ENCODE measurements around the gene HMGCS2.

The HMGCS2 gene

DNA sequence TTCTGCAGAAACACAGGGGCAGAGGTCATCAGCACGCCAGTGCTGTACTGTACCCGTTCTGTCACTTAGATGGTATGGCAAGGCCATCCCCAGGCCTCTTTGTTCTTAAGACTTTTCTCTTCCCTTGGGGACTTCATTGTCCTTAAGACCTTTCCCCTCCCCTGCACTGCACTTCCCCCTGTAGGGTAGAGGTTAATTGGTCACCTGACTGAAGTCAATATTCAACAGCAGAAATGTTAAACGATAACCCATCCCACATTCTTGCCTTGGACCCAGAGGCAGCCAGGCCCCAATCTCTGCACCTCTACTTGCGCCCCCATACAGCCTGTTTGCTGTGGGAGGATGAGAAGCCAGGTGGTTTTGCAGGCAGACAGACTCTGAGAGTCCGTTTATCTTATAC, 46.8 kb downstream of the HMGCS2 start:
- Histone ChIP-seq H2AFZ (ENCODE audit: low read depth, low read length, severe bottlenecking) (no peak overlapping the region), H3K4me3 (ENCODE audit: insufficient read depth, low read length, poor library complexity, severe bottlenecking) (no peak overlapping the region), H3F3A (ENCODE audit: insufficient read depth) (no peaks in the 10 kb centered on the region), H3K27me3 (ENCODE audit: low read length) (no peaks in the 10 kb centered on the region), H3K9me2 (replicated peaks; ENCODE audit: insufficient read depth, low read length) (no peaks in the 10 kb centered on the region), H4K20me1 (ENCODE audit: low read depth, low read length) (peaks cover 18% of the 10 kb centered on the region; the same call in 1 of the 2 replicates), H3K27ac (ENCODE audit: low read depth, low read length) (no peak overlapping the region), H3K4me2 (ENCODE audit: low read depth, low read length, poor library complexity, severe bottlenecking) (no peak overlapping the region), H3K9ac (ENCODE audit: low read length) (no peak overlapping the region), H3K9me3 (ENCODE audit: insufficient read depth, low read length) (no peaks in the 10 kb centered on the region), H3K36me3 (ENCODE audit: low read length) (peaks cover 1% of the 10 kb centered on the region; the same call in 1 of the 2 replicates), H3K79me2 (ENCODE audit: insufficient read depth, low read length) (peaks cover 45% of the 10 kb centered on the region)
- no peak for TF ChIP-seq EZH2phosphoT487 (conservative IDR thresholded peaks at IDR 0.05; ENCODE audit: low read length)
- TF ChIP-seq, protein P1, sequence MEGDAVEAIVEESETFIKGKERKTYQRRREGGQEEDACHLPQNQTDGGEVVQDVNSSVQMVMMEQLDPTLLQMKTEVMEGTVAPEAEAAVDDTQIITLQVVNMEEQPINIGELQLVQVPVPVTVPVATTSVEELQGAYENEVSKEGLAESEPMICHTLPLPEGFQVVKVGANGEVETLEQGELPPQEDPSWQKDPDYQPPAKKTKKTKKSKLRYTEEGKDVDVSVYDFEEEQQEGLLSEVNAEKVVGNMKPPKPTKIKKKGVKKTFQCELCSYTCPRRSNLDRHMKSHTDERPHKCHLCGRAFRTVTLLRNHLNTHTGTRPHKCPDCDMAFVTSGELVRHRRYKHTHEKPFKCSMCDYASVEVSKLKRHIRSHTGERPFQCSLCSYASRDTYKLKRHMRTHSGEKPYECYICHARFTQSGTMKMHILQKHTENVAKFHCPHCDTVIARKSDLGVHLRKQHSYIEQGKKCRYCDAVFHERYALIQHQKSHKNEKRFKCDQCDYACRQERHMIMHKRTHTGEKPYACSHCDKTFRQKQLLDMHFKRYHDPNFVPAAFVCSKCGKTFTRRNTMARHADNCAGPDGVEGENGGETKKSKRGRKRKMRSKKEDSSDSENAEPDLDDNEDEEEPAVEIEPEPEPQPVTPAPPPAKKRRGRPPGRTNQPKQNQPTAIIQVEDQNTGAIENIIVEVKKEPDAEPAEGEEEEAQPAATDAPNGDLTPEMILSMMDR (IDR thresholded peaks at IDR 0.05; ENCODE audit: insufficient read depth, low read length, poor library complexity, severe bottlenecking), result no peak

DNA sequence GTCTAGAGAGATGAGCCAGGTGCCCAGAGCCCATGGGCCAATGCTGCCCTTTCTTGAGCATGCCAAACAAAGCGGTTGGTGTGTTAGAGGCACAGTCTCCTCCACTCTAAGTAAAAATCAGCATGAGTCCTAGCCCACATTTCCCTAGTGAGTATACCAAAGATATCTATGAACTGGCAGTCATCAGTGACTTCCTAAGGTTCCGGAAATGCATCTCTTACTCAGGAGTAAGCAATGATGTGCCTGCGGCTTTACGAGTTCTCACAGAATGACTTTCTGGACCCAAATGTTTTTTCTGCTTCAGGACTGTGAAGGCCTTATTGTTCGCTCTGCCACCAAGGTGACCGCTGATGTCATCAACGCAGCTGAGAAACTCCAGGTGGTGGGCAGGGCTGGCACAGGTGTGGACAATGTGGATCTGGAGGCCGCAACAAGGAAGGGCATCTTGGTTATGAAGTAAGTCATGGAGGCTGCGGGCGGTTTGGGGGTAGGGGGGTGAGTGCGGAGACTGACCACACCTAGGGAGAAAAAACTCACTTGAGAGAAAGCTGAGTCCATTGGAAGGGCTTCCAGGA, 47.8 kb downstream of the HMGCS2 start:
- H3K9me2 ChIP-seq (replicated peaks; ENCODE audit: insufficient read depth, low read length), result no peaks in the 10 kb centered on the region
- no peaks in the 10 kb centered on the region for H3K36me3 ChIP-seq (ENCODE audit: low read length)
- peaks cover 18% of the 10 kb centered on the region; the same call in 1 of the 2 replicates for H4K20me1 ChIP-seq (ENCODE audit: low read depth, low read length)
- no peak overlapping the region for H3K4me2 ChIP-seq (ENCODE audit: low read depth, low read length, poor library complexity, severe bottlenecking)
- TF ChIP-seq, protein P1 (IDR thresholded peaks at IDR 0.05; ENCODE audit: insufficient read depth, low read length, poor library complexity, severe bottlenecking), result no peak
- no peak for TF ChIP-seq EZH2phosphoT487 (conservative IDR thresholded peaks at IDR 0.05; ENCODE audit: low read length)
- H3K4me3 ChIP-seq (ENCODE audit: insufficient read depth, low read length, poor library complexity, severe bottlenecking), result no peak overlapping the region
- no peak overlapping the region for H3K27ac ChIP-seq (ENCODE audit: low read depth, low read length)
- H3F3A ChIP-seq (ENCODE audit: insufficient read depth), result no peaks in the 10 kb centered on the region
- no peaks in the 10 kb centered on the region for H3K27me3 ChIP-seq (ENCODE audit: low read length)
- no peak overlapping the region for H2AFZ ChIP-seq (ENCODE audit: low read depth, low read length, severe bottlenecking)
- no peaks in the 10 kb centered on the region for H3K9me3 ChIP-seq (ENCODE audit: insufficient read depth, low read length)
- peaks cover 54% of the 10 kb centered on the region for H3K79me2 ChIP-seq (ENCODE audit: insufficient read depth, low read length)
- H3K9ac ChIP-seq (ENCODE audit: low read length), result no peak overlapping the region

DNA sequence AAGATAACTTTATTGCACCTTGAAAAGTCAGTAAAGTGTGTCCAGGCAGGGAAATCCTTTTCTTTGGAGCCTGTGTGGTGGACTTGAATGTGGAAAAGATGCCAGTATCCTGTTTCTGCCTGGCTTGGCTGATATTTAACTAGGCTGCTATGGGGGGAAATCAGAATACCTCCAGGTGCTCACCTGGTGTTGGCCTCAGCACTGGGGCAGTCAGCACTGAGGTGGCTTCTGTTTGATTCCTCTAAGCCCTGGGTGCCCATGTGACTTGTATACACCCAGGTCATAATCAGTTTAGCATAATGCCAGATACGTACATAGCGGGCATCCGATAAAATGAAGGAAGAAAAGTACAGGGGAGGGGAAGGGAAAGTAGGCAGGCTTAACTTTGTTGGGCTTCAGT, 49.7 kb downstream of the HMGCS2 start:
- H3K4me3 ChIP-seq (ENCODE audit: insufficient read depth, low read length, poor library complexity, severe bottlenecking), result no peak overlapping the region
- no peaks in the 10 kb centered on the region for H3K36me3 ChIP-seq (ENCODE audit: low read length)
- H3K27ac ChIP-seq (ENCODE audit: low read depth, low read length), result no peak overlapping the region
- no peaks in the 10 kb centered on the region for H3K27me3 ChIP-seq (ENCODE audit: low read length)
- H4K20me1 ChIP-seq (ENCODE audit: low read depth, low read length), result peaks cover 24% of the 10 kb centered on the region; the same call in 1 of the 2 replicates
- no peaks in the 10 kb centered on the region for H3K9me3 ChIP-seq (ENCODE audit: insufficient read depth, low read length)
- H2AFZ ChIP-seq (ENCODE audit: low read depth, low read length, severe bottlenecking), result no peak overlapping the region
- no peak overlapping the region for H3K4me2 ChIP-seq (ENCODE audit: low read depth, low read length, poor library complexity, severe bottlenecking)
- no peaks in the 10 kb centered on the region for H3F3A ChIP-seq (ENCODE audit: insufficient read depth)
- H3K79me2 ChIP-seq (ENCODE audit: insufficient read depth, low read length), result peaks cover 74% of the 10 kb centered on the region
- no peaks in the 10 kb centered on the region for H3K9me2 ChIP-seq (replicated peaks; ENCODE audit: insufficient read depth, low read length)
- no peak overlapping the region for H3K9ac ChIP-seq (ENCODE audit: low read length)
- TF ChIP-seq, protein P1 (IDR thresholded peaks at IDR 0.05; ENCODE audit: insufficient read depth, low read length, poor library complexity, severe bottlenecking), result no peak
- TF ChIP-seq EZH2phosphoT487 (conservative IDR thresholded peaks at IDR 0.05; ENCODE audit: low read length), result no peak
